ENCODE measurements around the gene MCTP1. TPM values are rescaled to one million over a fixed set of nuclear protein-coding genes. Genes with fewer than 3 reads are reported as not detected.

The MCTP1 gene
- total and polyA plus RNA-seq, 2 of the 8 experiments (the other 6 are each of a cell fraction or from before 2014, with no cell fraction given), result 0.56 to 3.4 TPM

DNA sequence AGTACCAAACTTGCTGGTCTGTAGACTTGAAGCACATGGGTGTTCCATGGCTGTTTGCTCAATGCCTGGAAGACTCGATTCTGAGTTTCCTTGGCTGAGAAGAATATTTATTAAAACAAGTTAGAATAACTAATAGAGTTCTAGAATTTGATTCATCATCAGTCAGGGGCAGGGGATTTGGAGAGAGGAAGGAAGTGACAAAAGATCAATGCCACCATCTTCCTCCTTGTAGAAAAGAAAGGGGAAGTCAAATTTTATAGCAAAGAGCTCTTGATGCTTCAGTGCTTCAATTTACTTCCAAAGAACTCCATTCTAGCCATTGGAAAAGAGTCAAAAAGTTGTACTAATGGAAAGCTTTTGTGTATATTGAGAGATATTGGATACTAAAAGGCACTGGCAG lies 236.3 kb downstream of the MCTP1 start (continued):
- TF ChIP-seq RNF2 (IDR thresholded peaks at IDR 0.05; ENCODE audit: borderline replicate concordance, low read depth, low read length, missing control alignments, poor library complexity, severe bottlenecking) (no peak), CREB1 (IDR thresholded peaks at IDR 0.05) (no peak), GABPA (IDR thresholded peaks at IDR 0.05; ENCODE audit: borderline replicate concordance, insufficient read depth, low read length) (no peak), TEAD4 (IDR thresholded peaks at IDR 0.05; ENCODE audit: low read depth, low read length) (no peak), MAFK (IDR thresholded peaks at IDR 0.05; ENCODE audit: low read depth, low read length) (no peak), SP1 (IDR thresholded peaks at IDR 0.05; ENCODE audit: low read depth, low read length) (no peak), BACH1 (IDR thresholded peaks at IDR 0.05; ENCODE audit: low read length) (no peak), CBX5 (IDR thresholded peaks at IDR 0.05; ENCODE audit: low read depth, low read length) (no peak), FOSL1 (IDR thresholded peaks at IDR 0.05; ENCODE audit: insufficient read depth, low read depth, low read length) (no peak), KDM4A (IDR thresholded peaks at IDR 0.05; ENCODE audit: low read depth, low read length, severe bottlenecking) (no peak), CTCF (IDR thresholded peaks at IDR 0.05; ENCODE audit: control extremely low read depth in 1 of 3, insufficient read depth in 1 of 3, low read depth in 1 of 3, low read length in 3 of 3) (no peak)
- TF ChIP-seq, protein P1, sequence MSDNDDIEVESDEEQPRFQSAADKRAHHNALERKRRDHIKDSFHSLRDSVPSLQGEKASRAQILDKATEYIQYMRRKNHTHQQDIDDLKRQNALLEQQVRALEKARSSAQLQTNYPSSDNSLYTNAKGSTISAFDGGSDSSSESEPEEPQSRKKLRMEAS (IDR thresholded peaks at IDR 0.05), result no peak

Measured in H1 (cell line).